KOPT-K1 (cell line): Measurements from ENCODE around the gene CD38.
"Not testable (repeated sequence)": the region's sequence is repeated elsewhere in the genome, so short reads cannot be mapped to it uniquely, and the experiment has no call there.

Source experiments
- H3K27ac ChIP-seq: fragments of 200-600 bp; sonication (generic); 2 replicates; pipeline ENCODE4 v1.5.1; 2016; ENCODE audit warnings: antibody characterized with exemption, mild to moderate bottlenecking, low read depth, low read length; ENCODE audit not compliant: poor library complexity, severe bottlenecking
- H3K36me3 ChIP-seq: fragments of 200-600 bp; sonication (generic); 2 replicates; pipeline ENCODE4 v1.5.1; 2017; ENCODE audit warnings: antibody characterized with exemption, mild to moderate bottlenecking, low read length, moderate library complexity; ENCODE audit not compliant: insufficient read depth
- H3K9me3 ChIP-seq: fragments of 200-600 bp; sonication (generic); 2 replicates; pipeline ENCODE4 v1.5.1; 2017; ENCODE audit warnings: antibody characterized with exemption, low read length, mild to moderate bottlenecking; ENCODE audit not compliant: insufficient read depth, poor library complexity, severe bottlenecking

CD38 gene

DNA sequence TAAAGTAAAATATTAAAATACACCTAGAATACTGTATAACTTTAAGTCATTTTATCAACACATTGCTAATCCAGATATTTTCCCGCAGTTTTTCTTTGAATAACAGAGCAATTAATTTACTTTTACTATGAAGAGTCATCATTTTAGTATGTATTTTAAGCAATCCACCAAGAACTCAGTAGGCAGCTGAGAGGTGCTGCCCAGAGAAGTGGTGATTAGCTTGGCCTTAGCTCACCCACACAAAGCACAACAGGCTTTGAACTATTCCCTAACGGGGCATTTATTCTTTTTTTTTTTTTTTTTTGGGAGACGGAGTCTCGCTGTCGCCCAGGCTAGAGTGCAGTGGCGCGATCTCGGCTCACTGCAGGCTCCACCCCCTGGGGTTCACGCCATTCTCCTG lies 74.4 kb downstream of the CD38 start:
- Histone ChIP-seq H3K9me3 (no peaks in the 10 kb centered on the region), H3K36me3 (peaks cover 37% of the 10 kb centered on the region), H3K27ac (no peak overlapping the region)

DNA sequence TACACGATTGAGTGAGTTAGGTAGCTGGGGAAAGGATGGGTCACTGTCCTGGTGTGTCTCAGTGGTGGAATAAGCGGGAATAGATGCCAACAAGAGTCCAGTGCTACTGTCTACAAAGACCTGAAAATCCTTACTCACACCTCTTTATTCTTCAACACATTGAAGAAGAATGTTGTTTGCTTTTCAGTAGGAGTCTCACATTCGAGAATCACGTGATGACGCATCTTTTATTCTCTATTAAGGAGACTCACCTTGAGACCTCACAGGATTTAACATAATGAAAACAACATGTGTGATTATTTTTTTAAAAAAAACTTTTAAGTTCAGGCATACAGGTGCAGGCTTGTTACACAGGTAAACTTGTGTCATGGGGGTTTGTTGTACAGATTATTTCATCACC lies 75.2 kb downstream of the CD38 start:
- Histone ChIP-seq H3K27ac (no peak overlapping the region), H3K9me3 (no peaks in the 10 kb centered on the region), H3K36me3 (peaks cover 30% of the 10 kb centered on the region)

DNA sequence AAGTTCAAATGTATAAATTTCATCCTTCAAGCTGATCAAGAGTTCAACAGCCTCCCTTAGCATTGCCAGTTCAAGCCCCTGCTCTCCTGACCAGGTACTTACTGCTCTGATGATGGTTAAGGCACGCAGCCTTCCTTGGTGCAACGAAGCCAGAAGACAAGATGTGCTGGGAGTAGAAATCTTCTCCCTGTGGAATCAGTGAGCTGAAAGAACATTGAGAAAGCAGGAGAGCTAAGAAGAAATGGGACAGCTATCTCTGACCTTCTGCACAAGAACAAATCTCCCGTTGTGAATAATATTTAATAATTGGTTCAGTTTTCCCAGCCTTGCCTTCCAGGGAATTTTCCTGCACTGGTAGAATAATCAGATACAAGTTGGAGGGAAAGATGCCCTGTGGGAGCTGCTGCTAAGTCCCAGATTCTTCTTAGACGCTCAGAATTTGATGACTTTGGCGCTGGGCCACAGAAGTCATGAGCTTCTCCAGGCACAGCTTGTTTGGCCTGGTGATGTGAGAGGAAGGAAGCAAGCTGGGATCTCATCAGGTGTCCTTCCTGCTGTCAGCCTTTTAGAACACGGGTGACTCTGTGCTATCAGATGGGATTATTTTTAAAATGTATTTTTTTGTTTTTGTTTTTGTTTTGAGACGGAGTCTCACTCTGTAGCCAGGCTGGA lies 77.8 kb downstream of the CD38 start:
- Histone ChIP-seq H3K27ac (no peak overlapping the region), H3K36me3 (peaks cover 9% of the 10 kb centered on the region), H3K9me3 (no peaks in the 10 kb centered on the region)

DNA sequence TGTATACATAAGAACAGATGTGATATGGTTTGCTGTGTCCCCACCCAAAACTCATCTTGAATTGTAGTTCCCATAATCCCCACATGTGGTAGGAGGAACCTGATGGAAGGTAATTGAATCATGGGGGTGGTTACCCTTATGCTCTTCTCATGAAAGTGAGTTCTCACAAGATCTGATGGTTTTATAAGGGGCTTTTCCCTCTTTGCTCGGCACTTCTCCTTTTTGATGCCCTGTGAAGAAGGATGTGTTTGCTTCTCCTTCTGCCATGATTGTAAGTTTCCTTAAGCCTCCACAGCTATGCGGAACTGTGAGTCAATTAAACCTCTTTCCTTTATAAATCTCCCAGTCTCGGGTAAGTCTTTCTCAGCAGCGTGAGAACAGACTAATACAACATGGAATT lies 83.1 kb downstream of the CD38 start:
- H3K36me3 ChIP-seq, H3K27ac ChIP-seq, H3K9me3 ChIP-seq: not testable (repeated sequence)

DNA sequence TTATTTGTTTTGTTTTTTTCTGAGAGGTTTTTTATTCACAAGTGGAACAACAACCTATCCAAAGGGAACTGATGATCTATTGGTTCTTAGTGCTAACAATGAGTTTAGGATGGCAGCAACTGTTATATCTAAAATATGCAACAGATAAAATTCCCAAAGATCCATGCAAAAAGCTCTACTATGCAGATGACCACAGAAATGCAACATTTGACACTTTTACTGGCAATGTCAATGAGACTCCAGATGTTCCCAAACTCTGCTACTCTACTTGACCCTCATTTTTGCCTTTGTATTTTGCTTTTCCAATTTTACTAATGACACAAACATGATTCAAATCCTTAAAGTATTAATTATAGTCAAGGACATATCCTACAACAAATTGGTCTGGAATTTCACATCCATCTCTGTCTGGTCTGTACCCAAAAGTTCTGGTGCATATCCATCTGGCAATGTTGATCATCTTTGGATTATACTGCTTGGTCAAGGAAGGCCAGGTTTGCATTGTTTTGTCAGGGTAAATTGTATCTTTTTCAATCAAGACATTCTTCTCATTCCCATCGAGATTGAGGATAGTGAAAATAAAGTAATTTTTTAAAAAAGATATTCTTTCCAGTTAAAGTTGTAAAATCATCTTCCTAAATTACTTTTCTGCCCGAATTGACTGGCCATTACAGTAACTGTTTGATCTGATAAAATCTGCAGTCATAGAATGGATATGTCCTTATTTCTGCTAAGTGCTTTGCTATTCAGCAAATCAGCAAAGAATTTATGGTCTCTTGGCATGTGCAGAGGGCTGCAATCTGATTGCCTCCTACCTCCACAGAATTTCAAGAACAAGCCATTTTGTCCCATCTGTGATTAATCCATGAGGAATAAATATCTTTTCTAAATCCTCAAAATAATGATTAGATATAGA lies 86.8 kb downstream of the CD38 start:
- Histone ChIP-seq H3K36me3 (no peaks in the 10 kb centered on the region), H3K9me3 (no peaks in the 10 kb centered on the region), H3K27ac (no peak overlapping the region)

DNA sequence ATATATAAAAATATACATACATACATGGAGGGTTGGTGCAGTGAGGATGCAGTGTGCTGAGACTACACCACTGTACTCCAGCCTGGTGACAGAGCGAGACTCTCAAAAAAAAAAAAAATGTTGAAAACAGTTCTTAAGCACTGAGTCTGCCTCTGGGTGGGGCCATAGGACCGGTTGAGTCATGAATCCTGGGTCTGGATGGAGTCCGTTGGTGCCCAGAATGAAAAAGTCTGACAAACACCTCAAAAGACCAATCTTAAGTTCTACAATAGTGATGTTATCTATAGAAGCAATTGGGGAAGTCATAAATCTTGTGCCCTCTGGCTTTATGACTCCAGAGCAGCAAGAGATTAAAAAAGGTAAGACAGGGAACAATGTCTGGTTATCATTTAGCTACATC lies 90.0 kb downstream of the CD38 start:
- no peaks in the 10 kb centered on the region for H3K36me3 ChIP-seq
- H3K27ac ChIP-seq: no peak overlapping the region
- H3K9me3 ChIP-seq: no peaks in the 10 kb centered on the region

DNA sequence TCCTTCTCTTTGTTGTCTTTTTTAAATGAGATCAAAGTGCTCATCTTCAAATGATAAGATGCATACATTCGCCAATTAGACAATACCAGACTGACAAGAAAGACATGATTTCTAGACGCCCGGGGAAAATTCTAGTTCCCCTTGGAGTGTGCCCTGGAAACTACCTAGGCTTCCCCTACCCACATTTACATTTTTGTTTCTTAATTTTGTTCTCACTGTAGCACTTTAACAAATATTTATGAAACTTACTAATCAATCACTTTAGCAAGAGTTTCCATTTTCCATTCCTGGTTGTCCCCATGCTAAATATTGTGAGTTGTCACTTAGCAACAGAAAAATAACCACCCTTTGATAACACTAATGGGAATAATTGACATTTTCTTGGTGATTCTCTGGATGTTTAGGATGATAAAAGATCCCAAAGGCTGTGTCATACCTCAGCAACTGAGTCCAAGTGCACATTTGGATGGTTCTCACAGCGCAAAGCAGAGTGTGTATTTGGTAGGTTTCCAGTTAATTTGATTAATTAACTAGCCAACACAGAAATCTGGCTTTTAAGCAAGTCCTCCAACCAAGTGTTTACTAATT lies 90.8 kb downstream of the CD38 start:
- Histone ChIP-seq H3K27ac (no peak overlapping the region), H3K36me3 (no peaks in the 10 kb centered on the region), H3K9me3 (no peaks in the 10 kb centered on the region)

DNA sequence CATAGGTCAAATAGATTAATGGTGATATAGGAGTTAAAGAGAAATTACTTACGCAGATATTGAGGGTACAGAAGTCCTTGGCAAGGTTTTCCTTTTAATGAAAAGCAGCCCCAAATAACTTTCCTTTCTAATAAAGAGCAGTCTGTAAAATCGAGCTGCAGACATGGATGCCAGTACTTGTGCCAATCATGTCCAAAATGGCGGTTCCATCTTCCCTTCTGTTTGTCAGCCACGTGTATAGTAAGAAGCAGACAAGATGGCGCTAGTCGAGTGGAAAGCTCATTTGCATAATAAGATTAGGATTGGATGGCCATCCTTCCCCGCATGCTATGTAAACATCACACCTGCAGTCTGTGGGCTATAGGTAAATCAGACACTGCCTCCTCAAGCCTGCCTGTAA lies 92.0 kb downstream of the CD38 start:
- Histone ChIP-seq H3K36me3 (no peaks in the 10 kb centered on the region), H3K27ac (no peak overlapping the region), H3K9me3 (no peaks in the 10 kb centered on the region)

DNA sequence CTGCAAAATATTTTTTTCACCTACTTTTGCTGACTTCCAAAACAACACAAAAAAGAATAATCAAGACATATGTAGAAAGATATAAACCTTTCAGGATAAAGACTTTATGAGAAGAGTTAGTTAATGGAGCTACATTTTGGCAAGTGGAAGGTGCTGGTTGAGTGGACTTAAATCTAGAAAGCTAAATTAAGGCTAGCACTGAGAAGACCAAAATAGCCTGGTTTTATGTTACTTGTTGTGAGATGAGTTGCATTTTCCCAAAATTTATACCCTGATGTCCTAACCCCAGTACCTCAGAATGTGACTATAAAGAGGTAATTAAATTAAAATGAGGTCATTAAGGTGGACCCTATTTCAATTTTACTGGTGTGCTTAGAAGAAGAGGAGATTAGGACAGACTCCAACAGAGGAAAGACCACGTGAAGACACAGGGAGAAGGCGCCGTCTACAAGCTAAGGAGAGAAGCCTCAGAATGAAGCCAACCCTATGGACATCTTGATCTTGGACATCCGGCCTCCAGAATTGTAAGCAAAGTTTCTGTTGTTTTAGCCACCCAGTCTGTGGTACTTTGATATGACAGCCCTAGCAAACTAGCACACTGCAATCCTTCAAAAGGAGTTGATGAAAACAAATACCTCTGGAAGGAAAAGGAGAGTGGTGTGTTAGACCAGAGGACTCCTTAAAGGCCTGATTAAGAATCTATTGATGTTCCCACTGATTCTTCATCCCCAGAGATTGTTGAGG lies 93.0 kb downstream of the CD38 start:
- no peaks in the 10 kb centered on the region for H3K36me3 ChIP-seq
- H3K9me3 ChIP-seq: peaks cover 1% of the 10 kb centered on the region
- no peak overlapping the region for H3K27ac ChIP-seq

DNA sequence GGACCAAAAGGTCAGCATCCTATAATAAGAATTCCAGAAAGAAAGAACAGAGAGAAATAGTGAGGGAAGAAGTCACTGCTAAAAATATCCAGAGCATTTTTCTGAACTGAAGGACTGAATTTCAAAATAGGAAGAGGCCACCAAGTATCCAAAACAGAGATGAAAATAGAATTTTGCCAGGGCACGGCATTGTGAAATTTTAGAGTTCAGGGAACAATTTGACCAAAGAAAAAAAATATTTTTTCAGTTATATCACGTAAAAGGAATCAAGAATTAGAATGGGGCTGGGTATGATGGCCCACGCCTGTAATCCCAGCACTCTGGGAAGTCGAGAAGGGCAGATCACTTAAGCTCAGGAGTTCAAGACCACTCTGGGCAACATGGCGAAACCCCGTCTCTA lies 95.0 kb downstream of the CD38 start:
- Histone ChIP-seq H3K9me3 (peaks cover 12% of the 10 kb centered on the region), H3K27ac (no peak overlapping the region), H3K36me3 (no peaks in the 10 kb centered on the region)

DNA sequence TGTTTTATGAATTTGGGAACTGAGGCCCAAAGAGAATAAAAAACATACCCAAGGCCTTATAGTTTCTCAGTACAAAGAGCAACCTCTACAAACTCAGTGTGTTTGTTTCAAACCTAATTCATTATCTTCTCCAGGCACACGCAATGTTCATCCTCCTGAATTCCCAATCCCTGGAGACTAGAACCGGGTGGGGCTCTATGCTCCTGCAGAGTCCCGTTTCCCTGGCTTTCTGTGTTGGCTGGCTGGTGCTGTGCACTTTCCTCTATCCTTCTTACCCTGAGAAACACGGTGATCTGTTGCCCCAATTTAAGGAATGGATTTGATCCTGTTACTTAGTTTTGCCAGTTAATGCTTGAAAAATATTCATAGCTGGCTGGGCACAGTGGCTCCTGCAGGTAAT lies 96.5 kb downstream of the CD38 start:
- H3K36me3 ChIP-seq: no peaks in the 10 kb centered on the region
- peaks cover 14% of the 10 kb centered on the region for H3K9me3 ChIP-seq
- no peak overlapping the region for H3K27ac ChIP-seq

DNA sequence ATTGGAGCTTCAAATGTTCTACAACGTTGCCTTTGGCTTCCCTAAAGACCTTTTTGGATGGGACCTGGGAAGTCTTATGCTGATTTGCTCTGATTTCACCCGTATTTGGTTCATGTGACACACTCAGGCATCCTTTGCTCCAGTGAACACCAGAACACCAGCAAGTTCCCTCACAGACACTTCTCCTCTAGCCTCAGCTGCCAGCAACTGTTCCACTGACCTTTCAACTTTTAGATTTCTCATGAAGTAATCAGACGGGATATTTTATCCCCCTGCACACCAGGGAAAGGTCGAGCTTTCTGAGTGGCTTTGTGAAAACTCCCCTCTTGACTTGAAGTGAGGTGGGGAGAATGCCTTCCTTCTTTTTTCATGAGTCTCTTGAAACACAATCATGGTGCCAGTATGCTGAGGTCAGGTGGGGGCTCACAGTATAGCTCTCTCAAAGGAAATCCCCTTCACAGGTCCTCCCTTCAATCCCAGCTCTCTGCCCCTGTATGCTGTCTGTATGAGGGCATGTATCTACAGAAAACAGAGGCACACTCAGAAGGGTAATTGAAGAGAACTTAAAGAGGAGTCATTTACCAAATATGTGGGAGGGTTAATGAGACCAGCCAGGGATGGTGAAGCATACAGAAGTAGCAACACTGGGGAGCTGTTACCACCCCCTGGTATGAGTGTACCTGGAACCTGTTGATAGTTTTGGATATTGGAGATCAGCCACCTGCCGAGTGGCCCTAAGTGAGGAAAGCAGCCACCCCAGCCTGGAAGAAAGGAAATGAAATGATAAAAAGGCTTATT lies 97.7 kb downstream of the CD38 start:
- Histone ChIP-seq H3K27ac (no peak overlapping the region), H3K9me3 (peaks cover 14% of the 10 kb centered on the region), H3K36me3 (no peaks in the 10 kb centered on the region)

DNA sequence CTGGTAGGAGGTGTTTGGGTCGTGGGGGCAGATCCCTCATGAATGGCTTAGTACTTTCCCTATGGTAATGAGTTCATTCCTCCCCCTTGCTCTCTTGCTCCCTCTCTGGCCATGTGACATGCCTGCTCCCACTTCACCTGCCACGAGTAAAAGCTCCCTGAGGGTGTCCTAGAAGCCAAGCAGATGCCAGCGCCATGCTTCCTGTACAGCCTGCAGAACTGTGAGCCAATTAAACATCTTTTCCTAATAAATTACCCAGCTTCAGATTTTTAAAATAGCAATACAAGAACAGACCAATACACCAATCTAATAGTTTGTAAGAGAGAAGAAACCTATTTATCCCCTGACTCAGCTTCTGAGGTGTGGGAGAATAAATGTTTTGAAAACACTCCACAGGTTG lies 99.9 kb downstream of the CD38 start:
- Histone ChIP-seq H3K27ac (no peak overlapping the region), H3K36me3 (no peaks in the 10 kb centered on the region), H3K9me3 (peaks cover 14% of the 10 kb centered on the region)

DNA sequence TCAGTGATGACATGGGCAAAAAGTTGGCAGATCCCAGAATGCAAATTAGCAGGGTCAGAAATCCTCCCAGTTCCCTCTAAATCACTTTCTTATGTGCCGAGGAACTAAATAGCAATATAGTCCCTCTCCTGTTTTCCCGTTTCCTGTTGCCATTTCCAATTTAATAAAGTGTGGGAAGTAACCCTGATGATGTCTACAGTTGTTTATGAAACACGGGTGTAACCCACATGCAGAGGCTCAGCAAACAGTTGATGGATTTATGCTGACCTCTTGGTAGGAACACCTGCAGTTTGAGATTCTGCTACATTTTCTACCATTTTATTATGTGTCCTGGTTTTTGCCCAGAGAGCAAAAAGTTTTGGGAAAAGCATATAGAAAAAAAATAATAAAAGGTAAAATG lies 103.7 kb downstream of the CD38 start:
- H3K27ac ChIP-seq: no peak overlapping the region
- peaks cover 8% of the 10 kb centered on the region for H3K9me3 ChIP-seq
- H3K36me3 ChIP-seq: no peaks in the 10 kb centered on the region
